Measurements from ENCODE around the gene CTDSPL. TPM values are rescaled to one million over a fixed set of nuclear protein-coding genes. Genes with fewer than 3 reads are reported as not detected.

Gene CTDSPL
- total and polyA plus RNA-seq, 7 donors, result 19.1 to 69.1 (median 46.3) TPM

GRCh38 chr3:37816271-37816670 is 45.4 kb upstream of the CTDSPL start:
- Histone ChIP-seq H3K4me1 (peaks cover 0 to 74% (median 49%) of the 10 kb centered on the region in 4 donors), H3K9me3 (no peaks in the 10 kb centered on the region), H3K4me3 (no peak overlapping the region), H3K27me3 (no peaks in the 10 kb centered on the region), H3K27ac (no peak overlapping the region), H3K36me3 (no peaks in the 10 kb centered on the region)
- TF ChIP-seq EP300 (IDR thresholded peaks at IDR 0.05) (no peak), POLR2AphosphoS5 (IDR thresholded peaks at IDR 0.05) (no peak), POLR2A (IDR thresholded peaks at IDR 0.05) (no peak), CTCF (IDR thresholded peaks at IDR 0.05) (no peak)
- 87 to 90% methylated on average over 2 of the region's 2 CpGs for WGBS, 2 donors
- no peak for DNase-seq
- intact Hi-C loops (cut with DNase I), result no loop called here

DNA sequence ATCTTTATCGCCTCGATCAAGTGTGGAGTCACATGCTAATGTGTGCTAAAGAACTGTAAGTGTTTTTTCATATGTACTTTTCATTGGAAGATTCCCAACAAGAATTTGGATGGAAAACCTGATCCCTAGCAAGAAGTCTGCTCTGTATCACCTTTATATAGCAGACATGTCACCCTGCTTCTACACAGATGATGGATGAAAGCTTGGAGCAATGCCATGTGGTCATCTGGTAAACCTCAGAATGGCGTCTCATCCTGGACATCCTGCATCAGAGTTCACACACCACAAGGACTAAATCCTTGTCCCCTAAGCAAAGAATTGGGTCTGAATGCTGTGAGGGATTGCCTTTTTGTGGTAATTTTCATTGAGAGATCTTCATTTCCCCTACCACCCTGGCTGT is 42.1 kb upstream of the CTDSPL start:
- intact Hi-C loops (cut with DNase I), result no loop called here
- peak; percentile 91 for DNase-seq
- 84 to 86% methylated on average over 3 of the region's 3 CpGs for WGBS, 2 donors
- Histone ChIP-seq H3K4me3 (no peak overlapping the region), H3K4me1 (peaks cover 0 to 75% (median 44%) of the 10 kb centered on the region in 4 donors), H3K36me3 (no peaks in the 10 kb centered on the region), H3K27ac (peak overlapping the region; percentile 30 to 78 (median 72)), H3K9me3 (no peaks in the 10 kb centered on the region), H3K27me3 (no peaks in the 10 kb centered on the region)
- TF ChIP-seq EP300 (IDR thresholded peaks at IDR 0.05), result peak; percentile 83 to 88 (median 84)
- no peak for TF ChIP-seq POLR2A (IDR thresholded peaks at IDR 0.05)
- TF ChIP-seq CTCF (IDR thresholded peaks at IDR 0.05), result no peak
- peak; percentile 98 to 99 (median 99) for TF ChIP-seq POLR2AphosphoS5 (IDR thresholded peaks at IDR 0.05)

DNA sequence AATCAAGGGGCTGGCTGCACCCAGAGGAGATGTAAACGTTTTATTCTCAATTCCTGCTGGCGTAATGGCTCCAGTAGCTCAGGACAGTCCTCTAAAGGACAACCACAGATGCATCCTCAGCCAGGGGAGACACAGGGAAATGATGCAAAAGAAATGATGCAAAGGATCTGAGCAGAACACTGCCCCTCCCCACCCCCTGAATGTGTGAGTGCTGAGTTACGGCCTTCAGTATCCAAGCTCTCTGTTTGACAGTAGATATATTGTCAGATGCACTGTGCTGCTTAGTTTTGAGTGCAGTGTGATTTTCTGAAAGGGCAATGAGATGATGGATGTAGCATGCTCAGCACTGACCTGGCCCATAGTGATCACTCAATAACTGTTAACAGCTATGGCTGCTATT is 41.4 kb upstream of the CTDSPL start:
- Histone ChIP-seq H3K4me1 (peaks cover 0 to 82% (median 45%) of the 10 kb centered on the region in 4 donors), H3K27ac (peak overlapping the region; percentile 30 to 78 (median 72)), H3K9me3 (no peaks in the 10 kb centered on the region), H3K27me3 (no peaks in the 10 kb centered on the region), H3K36me3 (no peaks in the 10 kb centered on the region), H3K4me3 (no peak overlapping the region)
- DNase-seq, result no peak
- 80 to 88% methylated on average over 3 of the region's 3 CpGs for WGBS, 2 donors
- intact Hi-C loops (cut with DNase I), result no loop called here
- TF ChIP-seq CTCF (IDR thresholded peaks at IDR 0.05), result no peak
- TF ChIP-seq POLR2A (IDR thresholded peaks at IDR 0.05), result no peak
- TF ChIP-seq POLR2AphosphoS5 (IDR thresholded peaks at IDR 0.05), result no peak
- no peak for TF ChIP-seq EP300 (IDR thresholded peaks at IDR 0.05)

GRCh38 chr3:37823189-37823588 is 38.5 kb upstream of the CTDSPL start:
- no peaks in the 10 kb centered on the region for H3K27me3 ChIP-seq
- no peak overlapping the region for H3K4me3 ChIP-seq
- TF ChIP-seq CTCF (IDR thresholded peaks at IDR 0.05) (no peak), POLR2A (IDR thresholded peaks at IDR 0.05) (no peak), POLR2AphosphoS5 (IDR thresholded peaks at IDR 0.05) (no peak), EP300 (IDR thresholded peaks at IDR 0.05) (no peak)
- H3K4me1 ChIP-seq, result peaks cover 0 to 74% (median 45%) of the 10 kb centered on the region in 4 donors
- DNase-seq, result no peak
- no peaks in the 10 kb centered on the region for H3K36me3 ChIP-seq
- H3K27ac ChIP-seq, result peak overlapping the region in 2 of 4 donors; percentile 0 to 78
- 84% methylated on average over 4 of the region's 4 CpGs for WGBS, 2 donors
- intact Hi-C loops (cut with DNase I), result no loop called here
- no peaks in the 10 kb centered on the region for H3K9me3 ChIP-seq

All from sigmoid colon (tissue), 7 donors.